GM19397 (cell line): ENCODE results near the gene CHAC1.
A peak's percentile ranks its signal among the peaks of the same experiment; 100 is the strongest.

Experiments
- ATAC-seq: cut with Tn5 transposase; IDR thresholded peaks from one replicate; pipeline ENCODE4 v1.9.1; 2021; ENCODE audit warnings: mild to moderate bottlenecking, moderate library complexity; ENCODE audit not compliant: unreplicated experiment

CHAC1 gene, protein sequence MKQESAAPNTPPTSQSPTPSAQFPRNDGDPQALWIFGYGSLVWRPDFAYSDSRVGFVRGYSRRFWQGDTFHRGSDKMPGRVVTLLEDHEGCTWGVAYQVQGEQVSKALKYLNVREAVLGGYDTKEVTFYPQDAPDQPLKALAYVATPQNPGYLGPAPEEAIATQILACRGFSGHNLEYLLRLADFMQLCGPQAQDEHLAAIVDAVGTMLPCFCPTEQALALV

DNA sequence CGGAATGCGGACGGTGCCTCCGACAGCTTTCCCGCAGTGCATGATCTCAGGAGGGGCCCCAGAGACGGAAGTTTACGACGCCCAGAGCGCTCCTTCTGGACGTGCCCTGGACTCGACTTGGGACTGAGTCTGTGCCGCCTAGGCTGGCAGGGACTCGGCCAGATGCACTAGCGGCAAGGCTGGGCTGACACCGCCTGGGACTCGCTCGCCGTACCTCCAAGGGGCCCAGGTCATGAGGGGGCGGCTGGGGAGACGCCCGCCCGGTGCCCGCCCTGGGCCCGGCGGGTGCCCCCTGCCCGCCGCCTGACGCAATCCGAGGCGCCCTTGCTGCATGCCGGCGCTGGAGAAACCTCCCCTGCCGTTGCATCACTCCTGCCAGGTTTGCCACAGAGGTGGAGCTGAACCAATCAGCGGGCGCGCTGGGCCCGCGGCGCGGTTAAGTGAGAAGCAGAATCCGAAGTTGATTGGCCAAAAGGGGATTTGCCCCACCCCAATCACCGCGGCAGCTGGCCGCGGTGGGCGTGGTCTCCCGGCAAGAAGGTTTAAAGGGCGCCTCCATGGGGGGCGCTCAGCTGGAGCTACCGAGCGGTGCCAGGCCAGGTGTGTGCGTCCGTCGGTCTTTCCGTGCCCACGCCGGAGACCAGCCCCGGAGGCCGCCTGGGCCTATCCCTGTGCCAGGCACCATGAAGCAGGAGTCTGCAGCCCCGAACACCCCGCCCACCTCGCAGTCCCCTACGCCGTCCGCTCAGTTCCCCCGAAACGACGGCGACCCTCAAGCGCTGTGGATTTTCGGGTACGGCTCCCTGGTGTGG is at the start of gene CHAC1:
Gene CHAC1 (plus strand): TSS at position 571 of the 812 bp plus-strand sequence. CDS start 113 bp downstream, at position 684.
- peak; percentile 89 for ATAC-seq

DNA sequence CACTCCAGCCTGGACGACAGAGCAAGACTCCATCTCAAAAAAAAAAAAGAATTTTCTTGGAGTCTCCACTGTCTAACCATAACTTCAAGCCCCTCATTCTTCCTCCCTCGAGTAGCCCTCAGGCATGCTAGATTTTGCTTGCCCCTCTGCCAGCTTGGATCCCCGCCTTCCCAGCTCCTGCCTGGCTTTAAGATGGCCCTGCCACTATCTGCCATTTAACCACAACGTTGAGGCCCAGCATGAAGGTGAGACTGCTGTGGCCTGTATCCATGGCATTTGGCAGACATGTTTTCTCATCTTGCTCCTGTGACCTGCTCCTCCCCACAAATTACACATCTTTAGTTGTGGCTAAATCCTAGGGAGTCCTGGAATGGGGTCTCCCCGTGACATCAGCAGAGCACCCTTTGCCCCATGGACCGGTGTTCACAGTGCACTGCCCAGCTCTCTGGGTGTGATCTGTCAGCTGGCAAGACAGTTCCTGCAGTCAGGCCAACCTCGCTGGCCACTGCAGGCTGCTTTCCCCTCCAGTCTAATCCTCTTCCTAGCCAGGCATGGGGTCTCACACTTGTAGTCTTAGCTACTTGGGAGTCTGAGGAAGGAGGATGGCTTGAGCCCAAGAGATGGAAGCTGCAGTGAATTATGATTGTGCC is 48.6 kb upstream of the CHAC1 start:
- no peak for ATAC-seq

DNA sequence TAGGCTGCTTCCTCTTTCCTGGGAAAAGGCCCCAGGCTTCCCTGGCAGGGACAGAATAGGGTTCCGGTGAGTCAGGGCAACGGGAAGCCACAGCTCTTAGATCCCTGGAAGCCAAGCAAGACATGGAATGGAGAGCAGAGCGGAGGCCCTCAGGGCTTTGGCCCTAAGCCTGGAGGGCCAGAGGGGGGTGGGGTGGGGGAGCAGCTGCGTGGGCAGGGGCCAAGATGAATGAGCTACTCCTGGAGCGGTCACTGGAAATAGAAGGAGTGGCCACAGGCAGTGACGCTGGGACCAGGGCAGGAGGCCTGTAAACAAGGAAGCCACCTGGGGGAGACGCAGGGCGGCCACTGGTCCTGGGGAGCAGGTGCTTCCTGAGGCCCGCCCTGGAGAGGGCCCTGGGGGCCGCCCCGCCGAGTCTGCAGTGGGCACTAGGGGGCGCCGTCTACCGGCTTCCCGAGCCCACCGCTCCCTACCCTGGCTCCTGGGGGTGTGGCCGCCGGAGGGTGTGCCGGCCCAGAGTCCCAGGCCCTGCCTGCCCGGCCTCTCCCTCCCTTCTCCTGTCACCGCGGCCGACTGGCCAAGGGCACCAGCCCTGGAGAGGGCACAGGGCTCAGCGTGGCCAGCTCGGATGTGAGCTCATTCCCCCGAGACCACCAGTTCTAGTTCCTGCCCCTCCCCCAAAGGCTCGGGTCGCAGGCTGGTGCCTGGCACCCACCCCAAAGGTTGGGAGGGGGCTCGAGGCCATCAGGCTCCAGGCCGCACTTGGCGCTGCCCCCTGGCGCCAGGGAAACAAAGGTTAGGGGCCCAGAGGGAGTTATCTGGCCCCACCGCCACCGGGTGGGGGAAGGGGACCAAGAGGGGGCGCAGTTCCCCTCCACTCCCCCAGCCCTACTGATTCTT is 46.9 kb upstream of the CHAC1 start:
- ATAC-seq = no peak

DNA sequence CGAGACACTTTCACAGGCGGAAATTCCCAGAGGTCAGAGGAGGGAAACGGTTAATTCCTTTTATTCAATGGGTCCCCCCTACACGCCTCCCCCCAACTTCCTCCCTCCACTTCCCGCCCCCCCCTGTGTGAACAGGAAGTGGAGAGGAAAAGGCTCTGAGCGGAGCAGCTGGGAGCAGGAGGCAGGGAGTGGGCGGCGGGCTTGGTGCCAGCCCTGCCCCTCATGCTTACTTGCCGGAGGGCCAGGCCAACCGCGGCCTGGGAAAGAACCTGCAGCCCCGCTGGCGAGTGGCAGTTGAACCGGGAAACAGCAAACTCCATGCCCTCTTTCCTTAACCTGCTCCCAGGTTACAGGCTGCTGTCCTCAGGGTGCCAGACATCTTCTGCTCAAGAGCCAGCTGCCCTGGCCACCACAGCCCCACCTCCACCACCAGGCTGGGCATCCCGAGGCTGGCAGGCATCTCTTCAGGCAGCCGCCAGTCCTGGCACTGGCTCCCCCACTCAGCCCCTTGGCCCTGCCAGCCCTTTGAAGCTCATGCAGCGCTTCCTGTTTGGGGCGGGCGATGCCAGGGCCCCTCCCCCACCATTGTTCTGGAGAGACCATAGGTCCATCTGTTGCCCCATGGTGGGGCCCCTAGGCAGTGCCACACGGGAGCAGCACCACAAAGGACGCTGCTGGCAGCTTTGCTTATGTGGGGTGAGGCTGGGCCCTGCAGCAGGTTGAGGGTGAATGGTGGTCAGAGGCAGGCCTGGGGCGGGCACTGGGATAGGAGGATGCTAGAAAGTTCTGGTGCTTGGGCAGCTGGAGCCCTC is 46.1 kb upstream of the CHAC1 start:
- no peak for ATAC-seq

DNA sequence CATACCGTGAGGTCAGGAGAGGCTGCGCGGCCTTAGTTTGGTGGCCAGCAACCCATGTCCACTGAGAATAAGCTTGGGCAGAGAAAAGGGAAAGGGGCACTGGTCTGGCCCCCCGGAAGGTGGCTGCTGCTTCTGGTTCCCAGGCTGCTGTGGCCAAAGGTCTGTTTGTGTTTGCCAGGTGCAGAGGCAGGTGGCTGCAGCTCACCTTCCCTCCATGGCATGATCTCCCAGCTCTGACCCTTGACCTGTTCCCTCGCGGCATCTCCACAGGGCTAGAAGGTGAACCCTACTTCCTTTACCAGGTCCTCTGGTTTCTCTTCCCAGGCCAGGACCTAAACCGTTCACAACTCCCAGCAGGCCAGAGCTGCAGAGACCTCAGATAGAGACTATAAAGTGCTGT is 45.2 kb upstream of the CHAC1 start:
- ATAC-seq = no peak

DNA sequence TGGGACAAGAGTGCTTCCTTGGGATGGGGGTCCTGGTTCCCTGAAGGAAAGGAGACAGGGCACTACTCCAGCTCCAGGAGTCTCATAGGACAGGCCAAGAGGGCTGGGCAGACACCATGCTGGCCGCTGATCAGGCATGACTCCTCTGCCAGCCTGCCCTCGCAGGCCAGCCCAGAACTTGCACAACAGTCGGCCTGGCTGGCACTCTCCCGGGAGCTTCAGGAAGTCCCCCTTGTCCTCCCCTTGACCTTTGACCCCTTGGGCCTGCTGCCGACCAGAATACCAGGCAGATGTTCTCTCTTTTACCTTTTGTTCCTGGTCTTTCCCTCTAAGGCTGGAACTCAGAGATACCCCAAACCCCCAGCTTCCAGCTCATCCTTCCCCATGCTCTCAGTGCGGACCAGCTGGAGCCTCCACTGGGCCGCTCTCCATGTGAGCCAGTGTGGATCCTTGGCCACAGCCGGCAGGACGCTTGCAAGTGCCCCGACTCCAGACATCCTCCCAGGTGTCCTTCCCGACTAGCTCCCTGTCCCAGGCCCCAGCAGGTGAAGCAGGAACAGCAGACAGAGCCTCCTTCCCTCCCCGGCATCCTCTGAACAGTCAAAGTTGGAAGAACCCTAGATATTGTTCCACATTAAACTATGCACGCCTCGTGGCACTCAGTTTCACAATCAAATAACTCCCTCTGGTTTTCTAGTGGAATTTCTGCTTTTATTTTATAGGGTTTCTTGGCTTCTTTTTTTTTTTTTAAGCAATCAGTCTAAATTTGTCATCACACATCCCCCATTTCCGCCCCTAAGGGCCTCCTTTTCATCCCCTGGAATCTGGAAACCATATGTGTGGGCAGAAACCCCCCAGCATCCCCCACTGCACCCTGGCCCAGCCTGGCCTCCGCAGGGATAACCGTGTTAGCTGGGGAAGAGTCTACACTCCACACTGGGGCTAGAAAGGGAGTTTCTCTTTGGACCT is 43.3 kb upstream of the CHAC1 start:
- no peak for ATAC-seq

DNA sequence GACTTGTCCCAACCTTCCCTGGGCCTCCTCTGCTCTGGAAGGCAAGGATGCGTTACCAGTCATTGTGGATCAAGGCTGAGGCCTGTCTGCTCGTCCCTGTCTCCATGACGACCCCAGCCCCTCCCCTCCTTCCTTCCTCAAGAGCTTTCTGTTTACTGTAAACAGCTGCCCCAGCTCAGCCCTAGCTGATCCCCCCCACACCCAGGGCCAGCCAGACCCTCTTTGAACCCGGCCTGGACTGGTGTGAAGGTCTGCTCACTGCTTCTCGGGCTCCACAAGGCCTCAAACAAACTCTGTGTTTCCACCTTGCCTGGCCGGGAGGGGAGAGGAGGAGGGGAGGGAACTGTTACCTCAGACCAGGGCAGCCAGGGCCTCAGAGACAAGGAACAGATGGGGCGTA is 42.1 kb upstream of the CHAC1 start:
- no peak for ATAC-seq

DNA sequence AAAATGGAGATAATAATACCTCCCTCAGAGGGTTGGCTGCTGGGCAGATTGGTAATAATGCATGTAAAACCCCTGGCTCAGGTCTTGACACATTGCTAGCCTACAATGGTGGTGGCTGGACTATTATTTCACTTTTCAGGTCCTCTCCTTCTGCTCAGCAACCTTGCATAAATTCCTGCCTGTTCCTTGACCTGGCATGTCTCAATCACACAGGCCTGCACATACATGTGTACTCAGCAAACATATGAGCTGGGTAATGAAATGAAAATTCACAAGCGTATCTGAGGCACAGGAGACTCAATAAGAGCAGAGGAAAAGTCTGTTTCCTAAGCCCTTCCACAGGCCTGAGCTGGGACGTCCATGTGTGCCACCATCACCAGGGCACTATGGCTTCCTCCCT is 41.6 kb upstream of the CHAC1 start:
- no peak for ATAC-seq

DNA sequence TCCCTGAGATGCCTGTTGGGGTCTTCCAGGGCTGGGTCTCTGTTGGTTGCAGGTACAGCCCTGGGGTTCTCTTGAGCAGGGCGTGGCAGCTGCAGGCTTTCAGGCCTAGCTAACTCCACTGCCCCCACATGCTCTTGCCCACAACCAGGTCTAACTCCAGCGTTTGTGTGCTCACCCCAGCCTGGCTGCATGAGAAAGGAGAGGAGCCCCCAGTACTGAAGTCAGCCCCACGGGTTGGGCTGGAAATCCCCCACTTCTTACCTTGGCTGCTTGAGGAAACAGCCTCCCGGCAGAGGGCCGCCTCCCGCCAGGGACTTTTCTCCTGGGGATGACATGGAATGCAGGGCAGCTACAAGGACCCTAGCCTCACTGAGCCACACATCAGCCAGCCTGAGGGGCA is 40.8 kb upstream of the CHAC1 start:
- ATAC-seq = no peak

DNA sequence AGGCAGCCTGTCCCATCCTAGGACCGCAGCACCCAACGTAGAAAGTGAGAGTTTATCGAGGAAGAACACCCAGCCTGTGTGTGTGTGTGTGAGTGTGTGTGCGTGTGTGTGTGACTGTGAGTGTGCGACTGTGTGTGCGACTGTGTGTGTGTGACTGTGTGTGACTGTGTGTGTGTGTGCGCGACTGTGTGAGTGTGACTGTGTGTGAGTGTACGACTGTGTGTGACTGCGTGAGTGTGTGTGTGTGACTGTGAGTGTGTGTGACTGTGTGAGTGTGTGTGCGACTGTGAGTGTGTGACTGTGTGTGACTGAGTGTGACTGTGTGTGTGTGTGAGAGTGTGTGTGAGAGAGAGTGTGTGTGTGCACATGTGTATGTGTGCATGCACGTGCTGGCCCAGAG is 39.3 kb upstream of the CHAC1 start:
- no peak for ATAC-seq

DNA sequence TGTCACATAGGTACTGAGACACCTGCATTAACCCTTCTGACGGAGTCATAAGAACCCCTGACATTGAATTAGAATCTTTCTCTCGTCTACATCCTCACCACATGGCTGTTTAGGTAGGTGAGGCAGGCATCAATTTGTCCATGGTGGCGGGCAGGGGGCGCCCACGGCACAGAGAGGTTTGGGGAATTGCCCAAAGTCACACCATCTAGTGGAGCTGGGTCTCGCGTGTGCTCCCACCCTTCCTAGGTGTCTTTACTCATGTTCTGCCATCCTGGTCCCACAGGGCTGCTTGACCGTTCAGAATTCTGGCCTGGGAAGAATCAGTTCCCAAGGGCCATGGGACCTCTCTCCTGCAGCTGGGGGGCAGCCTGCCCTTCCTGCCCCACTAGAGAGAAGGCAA is 38.8 kb upstream of the CHAC1 start:
- ATAC-seq = no peak

DNA sequence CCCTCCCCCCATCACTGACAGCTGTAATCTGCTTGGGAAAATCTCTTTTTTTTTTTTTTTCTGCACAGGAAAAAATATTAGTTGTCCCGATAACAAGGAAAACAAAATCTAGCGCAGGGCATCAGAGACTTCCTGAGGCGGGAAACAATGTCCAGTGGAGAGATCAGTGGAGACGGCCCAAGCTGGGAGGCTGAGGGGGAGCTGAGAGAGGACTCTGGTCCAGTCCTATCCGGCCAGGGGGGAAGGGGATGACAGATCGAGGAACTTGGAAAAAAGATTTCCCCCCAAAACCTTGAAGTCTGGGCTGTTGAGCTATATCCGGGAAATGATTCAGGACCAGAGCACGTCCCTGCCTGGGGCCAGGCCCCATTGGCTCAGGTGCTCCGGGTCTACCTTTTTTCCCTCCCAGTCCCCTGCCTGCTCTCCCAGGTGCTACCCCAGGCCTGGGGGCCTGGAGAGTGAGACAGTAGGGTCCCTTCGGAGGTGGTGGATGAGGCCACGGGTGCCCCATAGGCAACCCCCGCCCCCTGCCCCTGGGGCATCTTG is 38.1 kb upstream of the CHAC1 start:
- no peak for ATAC-seq

DNA sequence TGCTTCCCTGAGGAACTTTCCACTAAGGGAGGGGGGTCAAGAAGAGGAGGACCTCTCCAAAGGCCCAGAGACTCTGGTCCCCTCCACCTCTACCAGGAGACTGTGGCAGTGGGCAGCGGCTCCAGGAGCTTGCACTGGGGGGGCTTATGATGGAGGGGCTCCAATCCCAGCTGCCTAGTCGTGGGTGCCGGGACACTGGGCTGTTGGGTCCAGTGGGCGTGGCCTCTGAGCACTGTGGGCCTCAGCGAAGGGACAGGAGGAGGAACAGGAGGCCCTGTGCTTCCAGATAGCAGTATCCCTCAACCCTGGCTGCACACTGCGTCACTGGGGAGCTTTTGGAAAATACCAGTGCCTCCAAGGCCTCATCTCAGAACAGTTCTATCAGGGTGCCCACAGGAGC is 37.6 kb upstream of the CHAC1 start:
- ATAC-seq = no peak

DNA sequence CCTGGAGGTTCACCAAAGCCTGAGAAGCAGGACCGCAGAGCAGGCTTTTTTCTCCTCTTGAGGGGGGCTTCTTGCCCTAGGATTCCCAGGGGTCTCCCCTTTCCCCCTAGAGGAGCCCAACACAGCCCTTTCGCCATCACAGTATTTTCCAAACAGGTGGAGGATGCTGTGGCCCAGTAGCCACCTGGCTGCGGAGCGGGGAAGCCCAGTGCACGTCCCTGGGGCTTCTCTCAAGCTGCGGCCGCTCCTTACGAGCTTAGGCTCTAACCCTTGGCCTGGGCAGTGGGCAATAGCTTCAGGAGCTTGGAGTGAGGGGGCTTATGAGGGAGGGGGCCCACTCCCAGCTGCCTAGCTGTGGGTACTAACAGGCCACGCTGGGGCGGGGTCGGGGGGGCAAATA is 35.7 kb upstream of the CHAC1 start:
- ATAC-seq = no peak

DNA sequence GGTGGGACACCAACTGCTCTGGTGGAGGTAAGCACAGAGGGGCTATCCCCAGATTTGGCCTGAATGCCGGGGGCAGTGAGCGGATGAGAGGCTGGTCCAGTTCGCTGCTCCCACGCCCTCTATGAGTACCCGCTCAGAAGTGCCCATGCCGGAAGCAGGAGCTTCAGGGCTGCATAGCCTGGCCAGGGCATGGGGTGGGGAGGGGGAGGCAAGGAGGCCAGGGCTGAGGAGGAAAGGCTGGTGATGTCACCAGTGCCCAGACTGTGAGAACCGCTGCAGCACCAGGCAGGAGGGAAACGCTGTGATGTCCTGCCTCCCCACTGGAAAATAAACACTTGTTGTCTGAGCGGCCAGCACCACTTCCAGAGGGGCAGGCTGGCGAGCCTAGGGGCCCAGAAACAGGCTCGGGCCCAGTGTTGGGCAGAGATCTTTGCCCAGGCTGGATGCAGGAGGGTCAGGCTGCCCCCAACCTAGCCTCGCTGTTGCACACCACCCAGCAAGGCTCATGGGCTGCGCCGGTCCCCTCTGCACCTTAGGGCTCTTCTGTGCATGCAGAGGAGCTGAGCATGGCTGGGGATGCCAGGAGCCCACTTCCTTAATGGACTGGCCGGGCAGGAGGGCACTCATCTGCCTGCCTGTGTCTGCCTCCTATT is 35.0 kb upstream of the CHAC1 start:
- ATAC-seq = no peak

DNA sequence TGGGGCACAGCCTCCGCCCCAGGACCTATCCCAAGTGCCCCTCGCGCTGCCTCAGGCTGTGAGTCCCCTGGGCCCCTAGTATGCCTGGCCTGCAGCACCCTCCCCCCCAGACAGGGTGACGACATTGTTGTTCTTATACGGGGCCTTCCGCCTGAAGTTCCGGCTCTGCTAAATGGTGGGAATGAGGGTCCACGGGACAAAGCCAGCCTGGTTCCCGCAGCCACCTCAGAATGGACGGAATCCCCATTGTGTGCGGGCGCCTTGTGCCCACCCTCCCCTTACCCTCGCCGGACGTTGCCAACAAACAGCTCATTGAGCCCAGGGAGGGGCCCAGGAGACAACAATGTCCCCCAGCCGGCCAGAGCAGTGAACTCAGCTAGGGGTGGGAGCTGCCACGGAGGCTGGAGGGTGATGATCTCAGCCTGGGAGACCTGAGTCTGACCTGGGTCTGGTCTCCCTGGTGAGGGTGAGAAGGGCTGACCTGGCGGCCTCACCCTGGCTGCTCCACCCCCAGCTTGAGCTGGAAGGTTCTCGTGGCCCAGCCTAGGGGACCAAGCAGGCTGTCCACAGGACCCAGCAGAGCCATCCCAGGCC is 34.4 kb upstream of the CHAC1 start:
- ATAC-seq = no peak

DNA sequence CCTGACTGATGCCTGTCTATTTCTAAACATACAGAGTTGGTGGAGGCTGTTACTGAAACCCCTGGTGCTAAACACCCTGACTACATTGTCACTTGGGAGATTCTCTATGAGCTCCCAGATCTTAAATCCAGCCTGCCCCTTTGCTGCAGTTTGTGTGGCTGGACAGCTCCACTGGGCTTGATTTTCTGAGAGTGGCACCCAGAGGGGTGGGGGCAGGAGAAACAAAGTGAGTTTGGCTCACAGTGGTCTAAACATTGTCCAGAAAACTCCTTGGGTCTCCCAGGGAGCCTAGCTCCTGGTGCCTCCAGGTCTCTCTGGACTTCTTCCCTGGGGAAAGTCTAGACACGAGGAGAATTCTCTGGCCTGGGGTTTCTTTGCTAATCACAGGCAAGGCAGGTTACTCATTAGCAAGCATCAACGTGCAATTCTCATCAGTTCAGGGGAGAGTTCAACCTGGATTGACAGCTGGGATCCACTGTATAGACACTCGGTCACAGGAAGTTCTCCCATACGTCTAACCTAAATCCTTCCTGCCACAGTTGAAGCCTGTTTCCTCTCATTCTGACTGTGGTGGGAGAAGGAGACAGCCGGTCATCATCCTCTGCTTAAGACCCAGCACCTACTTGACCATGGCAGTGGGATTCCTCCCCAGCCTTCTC is 31.2 kb upstream of the CHAC1 start:
- ATAC-seq = no peak
